NCI-H1930 (cell line): ENCODE measurements around the gene FAM117A.
A peak's percentile ranks its signal among the peaks of the same experiment; 100 is the strongest.
"Not testable (repeated sequence)": the region's sequence is repeated elsewhere in the genome, so short reads cannot be mapped to it uniquely, and the experiment has no call there.

ENCODE experiments used
- DNase-seq, 2 experiments: peaks; one replicate each; lab custom pipeline; 2025; lab: John Stamatoyannopoulos, UW

The FAM117A gene

DNA sequence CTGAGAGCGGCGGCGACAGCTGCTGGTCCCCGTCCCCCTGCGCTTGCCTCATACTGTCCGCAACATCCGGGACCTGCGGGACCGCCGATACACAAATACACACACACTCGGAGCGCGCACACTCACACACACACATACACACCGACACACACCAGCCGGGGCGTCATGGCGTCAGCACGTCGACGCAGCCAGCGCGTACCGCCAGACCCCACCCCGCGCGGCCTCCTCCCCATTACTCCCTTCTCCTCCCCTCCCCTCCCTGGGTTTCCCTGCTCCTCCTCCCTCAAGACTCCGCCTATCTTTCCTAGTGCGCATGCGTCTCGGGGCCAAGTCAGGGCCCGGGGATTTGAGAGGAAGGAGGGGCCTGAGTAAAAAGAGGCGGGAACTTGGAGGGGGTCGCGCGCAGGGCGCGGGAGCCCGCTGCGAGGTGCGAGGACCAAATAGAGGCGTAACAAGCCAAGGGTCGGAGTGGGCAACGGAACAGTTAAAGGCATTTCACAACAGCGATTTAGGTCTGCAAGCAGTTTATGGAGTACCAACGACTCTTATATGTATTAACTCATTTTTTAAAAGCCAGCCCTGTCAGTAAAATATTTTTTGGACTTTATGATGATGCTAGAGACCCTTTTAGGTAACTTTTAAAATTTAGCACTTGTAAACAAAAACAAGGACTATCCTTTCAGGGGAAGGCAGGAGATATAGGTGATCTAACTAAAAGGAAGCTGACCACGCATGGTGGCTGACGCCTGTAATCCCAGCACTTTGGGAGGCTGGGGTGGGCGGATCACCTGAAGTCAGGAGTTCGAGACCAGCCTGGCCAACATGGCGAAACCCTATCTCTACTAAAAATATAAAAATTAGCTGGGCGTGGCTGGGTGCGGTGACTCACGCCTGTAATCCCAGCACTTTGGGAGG lies 85.7 kb downstream of the FAM117A start, which contains the start of gene SPOP:
SPOP (minus strand) TSS at position 165 of the 915 bp plus-strand sequence. CDS start 55,287 bp downstream, outside the sequence.
- DNase-seq = peak; percentile 97 to 98

DNA sequence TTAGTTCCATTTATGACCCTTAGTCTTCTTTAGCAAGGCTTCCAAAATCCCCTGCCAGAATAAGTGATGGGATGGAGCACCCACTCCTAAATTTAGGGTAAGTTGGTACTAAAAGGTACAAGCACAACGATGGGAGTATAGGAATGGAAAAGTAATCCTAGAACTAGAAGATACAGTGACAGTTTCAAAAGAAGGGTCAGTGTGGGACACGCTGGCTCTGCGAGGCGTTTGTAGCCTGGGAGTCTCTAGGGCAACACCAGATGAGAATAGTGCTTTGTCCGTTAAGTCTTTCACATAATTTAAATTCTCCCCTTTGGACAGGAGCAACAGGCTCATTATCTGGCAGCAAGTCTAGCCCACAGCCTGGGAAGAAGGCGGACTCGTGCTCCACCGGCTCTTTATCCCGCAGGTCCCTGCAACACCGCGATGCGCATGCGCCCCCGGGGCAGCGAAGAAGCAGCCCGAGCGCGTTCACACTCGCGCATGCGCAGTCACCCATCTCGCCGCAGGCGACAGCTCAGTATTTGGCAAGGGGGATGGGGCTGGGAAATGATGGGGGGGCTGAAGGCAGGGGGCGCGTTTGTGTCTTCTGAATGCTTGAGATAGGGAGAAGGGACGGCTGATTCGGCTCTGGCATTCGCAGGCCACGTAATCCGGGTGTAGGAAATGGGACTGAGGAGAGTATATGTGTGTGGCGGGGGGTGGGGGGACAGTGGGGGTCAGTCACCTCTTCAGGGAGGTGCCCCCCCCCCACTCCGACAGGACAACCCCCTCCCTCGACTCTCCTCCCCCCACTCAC lies 86.6 kb downstream of the FAM117A start:
- DNase-seq = peak; percentile 88 to 92

DNA sequence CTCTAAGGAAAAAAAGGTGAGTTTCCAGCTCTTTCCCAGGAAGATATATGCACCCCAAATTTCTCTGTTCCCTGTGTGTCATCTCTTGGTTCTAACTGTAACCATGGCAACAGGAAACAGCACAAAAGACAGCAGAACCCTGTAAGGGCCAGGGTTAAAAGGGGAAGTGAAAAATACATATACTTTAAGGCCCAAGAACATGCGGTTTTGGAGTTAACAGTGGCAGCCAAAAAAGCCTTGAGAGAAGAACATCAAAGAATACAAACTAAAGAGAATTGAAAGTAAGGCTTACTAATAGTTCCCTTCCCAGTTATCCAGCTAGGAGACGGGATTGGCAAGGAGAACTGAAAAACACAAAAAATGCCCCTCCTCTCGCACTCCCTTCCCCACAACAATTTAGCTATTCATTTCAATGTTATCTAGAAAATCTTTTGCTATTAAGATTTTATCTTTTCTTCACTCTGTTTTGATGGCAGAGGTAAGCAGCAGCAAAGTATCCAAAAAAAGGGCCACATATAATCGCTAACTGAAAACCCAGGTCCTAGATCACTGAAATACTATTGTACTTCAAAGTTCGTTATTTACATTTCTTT lies 87.6 kb downstream of the FAM117A start:
- no peak for DNase-seq

DNA sequence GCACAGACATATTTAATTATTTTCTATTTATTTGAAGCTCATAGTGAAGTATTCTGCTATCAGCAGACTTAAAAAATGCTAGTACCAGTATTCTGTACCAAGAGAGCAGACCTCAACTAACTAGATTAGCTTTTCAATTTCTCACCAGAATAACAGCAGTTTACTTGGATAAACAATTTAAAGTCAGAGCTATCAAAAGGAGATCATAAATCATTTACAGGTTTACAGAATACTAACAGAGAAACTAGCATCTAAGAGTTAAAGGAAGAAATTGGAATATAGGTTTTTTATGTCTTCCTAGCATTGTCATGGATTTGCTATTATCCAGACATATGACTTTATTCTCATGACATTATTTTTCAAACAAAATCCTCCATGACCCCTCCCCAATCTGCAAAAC lies 89.4 kb downstream of the FAM117A start:
- no peak for DNase-seq

DNA sequence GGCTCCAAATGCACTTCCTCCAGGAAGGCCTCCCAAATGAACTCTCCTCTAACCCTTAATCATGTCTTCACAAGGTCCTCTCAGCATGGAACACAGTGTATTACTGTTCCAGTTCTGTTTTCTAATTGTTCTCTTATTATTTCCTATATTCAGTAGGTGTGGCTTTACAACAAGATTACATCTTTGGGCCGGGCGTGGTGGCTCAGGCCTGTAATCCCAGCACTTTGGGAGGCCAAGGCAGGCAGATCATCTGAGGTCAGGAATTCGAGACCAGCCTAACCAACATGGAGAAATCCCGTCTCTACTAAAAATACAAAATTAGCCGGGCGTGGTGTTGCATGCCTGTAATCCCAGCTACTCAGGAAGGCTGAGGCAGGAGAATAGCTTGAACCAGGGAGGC lies 90.3 kb downstream of the FAM117A start:
- not testable (repeated sequence) for DNase-seq

DNA sequence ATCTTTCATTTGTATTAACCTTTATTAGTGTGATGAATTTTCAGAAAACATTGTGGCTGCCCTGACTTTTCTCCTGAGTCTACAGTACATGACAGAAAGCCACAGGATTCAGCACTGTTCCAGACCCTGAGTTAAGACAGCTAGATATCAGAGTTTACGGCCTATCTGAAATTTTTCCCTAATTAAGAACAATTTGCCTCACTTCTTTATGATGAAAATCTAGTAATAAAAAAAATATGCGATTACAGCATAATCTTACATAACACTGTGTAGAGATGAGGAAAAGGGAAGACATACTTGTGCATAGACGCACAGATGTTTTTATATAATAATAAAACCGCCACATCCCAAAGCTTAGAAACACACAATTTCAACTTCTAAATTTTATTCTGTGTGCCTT lies 93.3 kb downstream of the FAM117A start:
- no peak for DNase-seq

DNA sequence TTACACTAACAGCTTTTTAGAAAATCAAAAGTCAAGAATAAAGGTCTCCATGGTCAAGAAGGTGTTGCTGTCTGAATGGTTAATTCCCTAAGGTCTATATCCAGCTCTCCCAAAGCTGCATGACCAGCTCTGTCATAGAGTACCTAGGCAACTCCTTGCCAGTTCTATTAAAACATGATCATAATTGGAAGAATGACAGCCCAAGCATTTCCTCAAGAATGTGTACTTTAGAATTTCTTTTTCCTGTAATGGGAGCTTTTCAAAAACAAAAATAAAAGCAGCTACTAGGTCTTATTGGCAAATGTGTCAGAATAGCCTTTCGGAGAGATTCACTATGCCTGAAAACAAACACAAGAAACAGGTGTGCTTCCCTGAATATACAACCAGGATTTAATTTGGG lies 93.9 kb downstream of the FAM117A start:
- no peak for DNase-seq

DNA sequence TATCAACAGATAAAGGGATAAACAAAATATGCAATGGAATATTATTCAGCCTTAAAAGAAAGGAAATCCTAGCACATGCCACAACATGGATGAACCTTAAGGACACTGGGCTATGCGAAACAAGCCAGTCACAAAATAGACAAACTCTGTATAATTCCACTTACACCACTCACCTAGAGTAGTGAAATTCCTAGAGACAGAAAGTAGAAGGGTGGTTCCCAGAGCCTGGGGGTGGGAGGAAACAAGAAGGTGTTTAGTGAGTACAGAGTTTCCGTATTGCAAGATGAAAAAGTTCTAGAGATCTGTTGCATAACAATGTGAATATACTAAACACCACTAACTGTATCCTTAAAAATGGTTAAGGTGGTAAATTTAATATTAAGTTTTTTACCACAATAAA lies 96.1 kb downstream of the FAM117A start:
- DNase-seq = no peak

DNA sequence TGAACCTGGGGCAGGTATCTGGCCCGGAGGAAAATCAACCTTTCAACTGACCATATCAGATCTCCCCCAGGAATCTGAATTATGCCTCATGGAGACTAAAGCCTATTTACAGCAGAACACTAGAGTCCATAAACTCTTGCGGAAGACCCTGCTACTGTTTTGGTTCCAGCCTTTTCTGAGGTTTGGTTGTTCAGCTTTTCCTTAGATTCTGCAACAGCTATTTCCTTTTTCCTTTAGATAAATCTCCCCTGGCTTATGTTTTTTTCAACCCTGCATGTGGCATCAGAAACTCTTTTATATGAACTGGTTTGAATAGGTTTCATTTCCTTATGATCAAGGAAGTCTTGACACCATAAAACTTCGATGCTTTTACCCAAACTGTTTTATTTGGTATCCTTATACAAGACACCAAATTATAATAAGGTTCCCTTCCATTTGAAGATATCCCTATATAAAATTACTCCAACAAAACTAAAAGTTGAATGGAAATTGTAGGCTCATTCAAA lies 99.2 kb downstream of the FAM117A start:
- no peak for DNase-seq
